K562 (cell line): ENCODE data around the gene PRDM16. TPM values are rescaled to one million over a fixed set of nuclear protein-coding genes. Genes with fewer than 3 reads are reported as not detected.

Experiments used
- ATAC-seq: fragments of 200-7000 bp; cut with Tn5 transposase; 3 replicates; pipeline ENCODE4 v1.9.1; 2020; ENCODE audit warnings: moderate library complexity
- BruUV-seq: library from RNA; stranded (reverse); fragments of 400-500 nt; replicated peaks from 2 replicates; lab custom pipeline; 2021; lab: Mats Ljungman, UMichigan
- CTCF ChIA-PET: fragments of 300-600 bp; formaldehyde crosslinking; extraction: SDS; loops from one replicate; lab custom pipeline; 2021; ENCODE audit warnings: low intra/inter-chr PET ratio; lab: Yijun Ruan, JAX
- POLR2A ChIA-PET: fragments of 300-600, 350-650 bp; sonication (Branson Sonifier 250); formaldehyde crosslinking; extraction: SDS; loops from one replicate; lab custom pipeline; 2021; ENCODE audit warnings: antibody characterized with exemption, inconsistent platforms; lab: Yijun Ruan, JAX
- DNase-seq, 4 experiments: peaks; one replicate each; pipeline versions ENCODE4 v3.0.0 to v3.0.0-alpha.2; 2011 to 2018; ENCODE audit warnings: low spot score in 3 of 4, mixed read lengths in 3 of 4; ENCODE audit errors: extremely low read depth in 1 of 4
- FAIRE-seq: peaks from 2 replicates; lab custom pipeline; 2011; peaks lifted over from hg19 to GRCh38; lab: Jason Lieb, UNC
- H2AFZ ChIP-seq: 2 replicates; pipeline ENCODE4 v1.6.0; 2011; ENCODE audit warnings: low read depth, low read length, control low read depth, inconsistent platforms
- H3K27ac ChIP-seq: fragments of 200-600 bp; 3 replicates; pipeline ENCODE4 v1.8.0; 2011; ENCODE audit warnings: low read depth, mild to moderate bottlenecking, control low read depth, inconsistent platforms, low read length, moderate library complexity, mixed read lengths; ENCODE audit errors: extremely low read depth
- H3K27me3 ChIP-seq, 2 experiments: fragments of 300-600 bp in 1 of 2; 2 replicates in 1 of 2; 3 replicates in 1 of 2; pipeline versions ENCODE4 v1.6.0 to v1.8.0; 2011; ENCODE audit warnings: inconsistent platforms in 2 of 2, low read length in 2 of 2, mild to moderate bottlenecking in 1 of 2, mixed read lengths in 1 of 2, moderate library complexity in 1 of 2; ENCODE audit not compliant: control insufficient read depth in 2 of 2, insufficient read depth in 2 of 2
- H3K36me3 ChIP-seq: fragments of 300-600 bp; 3 replicates; pipeline ENCODE4 v1.8.0; 2011; ENCODE audit warnings: mild to moderate bottlenecking, low read length, inconsistent platforms; ENCODE audit not compliant: control insufficient read depth, insufficient read depth
- H3K4me1 ChIP-seq, 2 experiments: fragments of 200-600 bp in 1 of 2; replicated peaks in 1 of 2; 2 replicates in 1 of 2; 3 replicates in 1 of 2; pipeline versions ENCODE4 v1.5.1 to v1.8.0; 2011; ENCODE audit warnings: inconsistent platforms in 2 of 2, low read length in 2 of 2, mild to moderate bottlenecking in 1 of 2, mixed read lengths in 1 of 2, moderate library complexity in 1 of 2; ENCODE audit not compliant: control insufficient read depth in 2 of 2, insufficient read depth in 2 of 2
- H3K4me2 ChIP-seq: 2 replicates; pipeline ENCODE4 v1.6.1; 2011; ENCODE audit warnings: low read length, control low read depth, inconsistent platforms, mixed read lengths; ENCODE audit not compliant: insufficient read depth
- H3K4me3 ChIP-seq: fragments of 200-600 bp; sonication (generic), shearing (Covaris generic); 2 replicates; pipeline ENCODE4 v1.5.1; 2016; ENCODE audit warnings: control low read depth, inconsistent platforms
- H3K79me2 ChIP-seq: fragments of 200-600 bp; 3 replicates; pipeline ENCODE4 v1.8.0; 2011; ENCODE audit warnings: low read length, inconsistent platforms; ENCODE audit not compliant: control insufficient read depth, insufficient read depth
- H3K9ac ChIP-seq, 2 experiments: 2 replicates each; pipeline versions ENCODE4 v1.6.0 to v1.6.1; 2011; ENCODE audit warnings: low read depth in 2 of 2, low read length in 2 of 2, control low read depth in 1 of 2, inconsistent platforms in 1 of 2, mild to moderate bottlenecking in 1 of 2, mixed read lengths in 1 of 2; ENCODE audit not compliant: insufficient read depth in 1 of 2
- H3K9me1 ChIP-seq: one replicate; pipeline ENCODE4 v1.6.0; 2011; ENCODE audit warnings: inconsistent platforms, mild to moderate bottlenecking, low read length, moderate library complexity; ENCODE audit not compliant: control insufficient read depth, insufficient read depth
- H3K9me3 ChIP-seq: replicated peaks from 2 replicates; pipeline ENCODE4 v1.5.1; 2011; ENCODE audit warnings: low read depth, low read length, inconsistent platforms; ENCODE audit not compliant: control insufficient read depth, insufficient read depth
- H4K20me1 ChIP-seq: replicated peaks from 2 replicates; pipeline ENCODE4 v1.6.1; 2011; ENCODE audit warnings: low read length, inconsistent platforms, mixed read lengths; ENCODE audit not compliant: control insufficient read depth, insufficient read depth
- CREB3L1 ChIP-seq: fragments of 450-650 bp; IDR thresholded peaks from 2 replicates; pipeline ENCODE4 v1.6.1; 2014; ENCODE audit warnings: low read depth, mild to moderate bottlenecking, moderate library complexity, borderline replicate concordance
- HDAC1 ChIP-seq, 2 experiments: fragments of 450-650 bp; IDR thresholded peaks; 2 replicates each; pipeline ENCODE4 v1.6.1; 2016 to 2017; ENCODE audit warnings: inconsistent platforms in 1 of 2, mild to moderate bottlenecking in 1 of 2, moderate library complexity in 1 of 2
- NR2C2 ChIP-seq, 2 experiments: fragments of 200-800 bp in 1 of 2; sonication (Bioruptor generic) in 1 of 2; sonication (generic) in 1 of 2; formaldehyde crosslinking in 1 of 2; IDR thresholded peaks; 2 replicates each; pipeline versions ENCODE4 v1.6.1 to v1.8.0; 2016 to 2022; ENCODE audit warnings: mild to moderate bottlenecking in 1 of 2, missing compliant biosample characterization in 1 of 2, missing genetic modification characterization in 1 of 2, missing genetic modification reagents in 1 of 2
- REST ChIP-seq, 2 experiments: fragments of 450-650 bp; formaldehyde crosslinking in 1 of 2; IDR thresholded peaks; 2 replicates each; pipeline versions ENCODE4 v1.4.0 to v1.6.1; 2014 to 2020; ENCODE audit warnings: mild to moderate bottlenecking in 2 of 2, borderline replicate concordance in 1 of 2, low read depth in 1 of 2
- ZNF830 ChIP-seq: fragments of 250-450 bp; sonication (Bioruptor Pico); IDR thresholded peaks from 2 replicates; pipeline ENCODE4 v1.5.0; 2021; ENCODE audit warnings: mild to moderate bottlenecking
- WGBS: fragments of 100-300 bp; shearing (Covaris generic); methylation state at CpG from one replicate; pipeline ENCODE4 v1.1.6; 2016; ENCODE audit warnings: low coverage, mixed read lengths; ENCODE audit not compliant: insufficient coverage; ENCODE audit errors: missing lambda C conversion rate; 5-methylcytosine and 5-hydroxymethylcytosine counted together
- in situ Hi-C: fragments of 300-500 bp; cut with MboI; formaldehyde crosslinking; loops from 4 replicates; pipeline ENCODE4 v1.15.0; 2018; ENCODE audit warnings: inconsistent platforms, mixed read lengths
- intact Hi-C: fragments of 100-400 bp; cut with micrococcal nuclease; formaldehyde crosslinking; loops from 2 replicates; pipeline ENCODE4 v1.14.2; 2022
- polyA plus RNA-seq, 8 experiments: library from polyadenylated mRNA; depleted of rRNA in 4 of 8; stranded (reverse) in 5 of 8; unstranded in 3 of 8; fragments of >200 nt; fragmentation: Nextera tagmentation in 2 of 8; fragmentation: Illumina TruSeq in 1 of 8; extraction: Ambion mirVana in 2 of 8; extraction: Trizol in 1 of 8; gene quantifications; 2 replicates each; pipeline versions ENCODE4 v1.2.1 to v1.2.3, GENCODE V29; 2011 to 2014; ENCODE audit warnings: inconsistent platforms in 1 of 8, missing spikeins in 1 of 8
- total RNA-seq, 7 experiments: library from RNA; depleted of rRNA in 6 of 7; stranded (reverse); fragments of >200 nt in 6 of 7; fragmentation: Illumina TruSeq in 2 of 7; extraction: Trizol in 2 of 7; gene quantifications; 2 replicates each; pipeline versions ENCODE4 v1.2.1 to v1.2.3, GENCODE V29; 2011 to 2021; ENCODE audit warnings: low replicate concordance in 1 of 7
- TF ChIP-seq, protein P1 (sequence below): fragments of 450-650 bp; IDR thresholded peaks from 2 replicates; pipeline ENCODE4 v1.6.1; 2017; ENCODE audit warnings: antibody characterized with exemption

The PRDM16 gene
- total and polyA plus RNA-seq, 9 of the 15 experiments (the other 6 are each of a cell fraction or from before 2014, with no cell fraction given): 0.10 to 0.27 TPM; not detected in 7

- 4% methylated on average over 17 of the region's 20 CpGs for WGBS
- Histone ChIP-seq H3K79me2 (no peaks in the 10 kb centered on the region), H3K9me1 (no peaks in the 10 kb centered on the region), H3K27me3 (peaks cover 66 to 94% of the 10 kb centered on the region in 2 experiments; a peak in 4 of 5 replicates), H3K4me3 (no peak overlapping the region), H3K9me3 (no peaks in the 10 kb centered on the region), H4K20me1 (peaks cover 53% of the 10 kb centered on the region), H3K36me3 (no peaks in the 10 kb centered on the region), H3K27ac (no peak overlapping the region), H3K4me1 (peaks cover 0 to 36% of the 10 kb centered on the region in 2 experiments; a peak in 2 of 5 replicates), H3K9ac (no peak overlapping the region), H3K4me2 (no peak overlapping the region), H2AFZ (no peak overlapping the region)
- CTCF ChIA-PET: no interaction called here
- TF ChIP-seq ZNF830 (no peak), CREB3L1 (no peak), HDAC1 (IDR thresholded peaks at IDR 0.05) (no peak), NR2C2 (CRISPR knock-in tag; IDR thresholded peaks at IDR 0.05) (no peak), NR2C2 (tag; IDR thresholded peaks at IDR 0.05) (no peak), REST (IDR thresholded peaks at IDR 0.05; ENCODE audit: borderline replicate concordance) (peak; percentile 70), REST (CRISPR knock-in tag; IDR thresholded peaks at IDR 0.05; ENCODE audit: low read depth) (no peak)
- TF ChIP-seq, protein P1, sequence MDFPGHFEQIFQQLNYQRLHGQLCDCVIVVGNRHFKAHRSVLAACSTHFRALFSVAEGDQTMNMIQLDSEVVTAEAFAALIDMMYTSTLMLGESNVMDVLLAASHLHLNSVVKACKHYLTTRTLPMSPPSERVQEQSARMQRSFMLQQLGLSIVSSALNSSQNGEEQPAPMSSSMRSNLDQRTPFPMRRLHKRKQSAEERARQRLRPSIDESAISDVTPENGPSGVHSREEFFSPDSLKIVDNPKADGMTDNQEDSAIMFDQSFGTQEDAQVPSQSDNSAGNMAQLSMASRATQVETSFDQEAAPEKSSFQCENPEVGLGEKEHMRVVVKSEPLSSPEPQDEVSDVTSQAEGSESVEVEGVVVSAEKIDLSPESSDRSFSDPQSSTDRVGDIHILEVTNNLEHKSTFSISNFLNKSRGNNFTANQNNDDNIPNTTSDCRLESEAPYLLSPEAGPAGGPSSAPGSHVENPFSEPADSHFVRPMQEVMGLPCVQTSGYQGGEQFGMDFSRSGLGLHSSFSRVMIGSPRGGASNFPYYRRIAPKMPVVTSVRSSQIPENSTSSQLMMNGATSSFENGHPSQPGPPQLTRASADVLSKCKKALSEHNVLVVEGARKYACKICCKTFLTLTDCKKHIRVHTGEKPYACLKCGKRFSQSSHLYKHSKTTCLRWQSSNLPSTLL: no peak
- no TSS peak for BruUV-seq
- DNase-seq: no peak
- ATAC-seq: no peak
- intact Hi-C loops: no loop called here
- FAIRE-seq: no peak
- in situ Hi-C loops: no loop called here
- POLR2A ChIA-PET: interaction anchor here (1.0 kb wide), 1 partner anchor 51 kb away, joined by 5 read pairs; no protein-coding TSS in a partner anchor
Observed at GRCh38 chr1:3463408-3463863, 394.4 kb downstream of the PRDM16 start.
